ENCODE measurements around the gene SIN3B. TPM values are rescaled to one million over a fixed set of nuclear protein-coding genes. Genes with fewer than 3 reads are reported as not detected.

The SIN3B gene
- total RNA-seq, 2 experiments from 2014 or later, result 27.6 to 28.5 TPM

DNA sequence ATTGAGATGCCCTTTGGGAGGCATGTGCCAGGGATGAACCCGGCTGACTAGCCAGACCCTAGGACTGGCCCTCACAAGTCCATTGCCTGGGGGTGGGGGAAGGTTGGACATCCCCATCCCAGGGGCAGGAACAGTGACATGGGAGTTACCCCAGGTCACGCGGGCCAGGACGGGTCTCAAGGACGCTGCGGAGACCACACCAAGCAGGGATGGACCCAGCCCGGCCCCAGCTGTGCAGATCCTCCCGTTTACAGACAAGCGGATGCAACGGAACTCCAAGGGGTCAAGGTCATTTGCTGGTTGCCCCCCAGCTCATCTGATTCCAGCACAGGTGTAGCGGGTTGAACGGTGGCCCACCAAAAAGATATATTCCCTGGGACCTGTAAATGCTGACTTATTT lies 79.6 kb downstream of the SIN3B start:
- ATAC-seq (no peak), DNase-seq (no peak)
- Mint-ChIP-seq H3K36me3 (ENCODE audit: low read depth) (no peaks in the 10 kb centered on the region), H3K27me3 (no peaks in the 10 kb centered on the region), H3K9me3 (ENCODE audit: low read depth) (peaks cover 14% of the 10 kb centered on the region), H3K4me3 (no peak overlapping the region), H3K4me1 (no peaks in the 10 kb centered on the region), H3K27ac (no peak overlapping the region)
- intact Hi-C loops (cut with DNase I, micrococcal nuclease), result loop anchor here in 1 of 2 experiments (10.0 kb wide), 1 partner anchor 134 kb away; no protein-coding TSS in a partner anchor
- POLR2A ChIA-PET, result no interaction called here
- CTCF ChIA-PET, result interaction anchor here (0.6 to 1.0 kb wide), 2 partner anchors 136 to 146 kb away, joined by 3 read pairs; no protein-coding TSS in a partner anchor

DNA sequence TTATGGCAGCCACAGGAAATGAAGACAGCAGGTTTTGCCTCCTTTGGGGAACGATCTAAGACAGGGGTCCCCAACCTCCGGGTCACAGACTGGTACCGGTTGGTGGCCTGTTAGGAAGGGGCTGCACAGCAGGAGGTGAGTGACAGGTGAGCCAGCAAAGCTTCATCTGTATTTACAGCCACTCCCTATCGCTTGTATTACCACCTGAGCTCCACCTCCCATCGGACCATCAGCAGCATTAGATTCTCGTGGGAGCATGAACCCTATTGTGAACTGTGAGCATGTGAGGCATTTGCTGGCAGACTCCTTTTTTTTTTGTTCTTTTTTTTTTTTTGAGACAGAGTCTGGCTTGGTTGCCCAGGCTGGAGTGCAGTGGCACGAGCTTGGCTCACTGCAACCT lies 81.8 kb downstream of the SIN3B start:
- intact Hi-C loops (cut with DNase I, micrococcal nuclease), result no loop called here
- H3K27me3 Mint-ChIP-seq, result no peaks in the 10 kb centered on the region
- no peak overlapping the region for H3K4me3 Mint-ChIP-seq
- H3K36me3 Mint-ChIP-seq (ENCODE audit: low read depth), result no peaks in the 10 kb centered on the region
- H3K9me3 Mint-ChIP-seq (ENCODE audit: low read depth), result peaks cover 16% of the 10 kb centered on the region
- DNase-seq (no peak), ATAC-seq (no peak)
- H3K4me1 Mint-ChIP-seq, result no peaks in the 10 kb centered on the region
- ChIA-PET CTCF (interaction anchor here (0.5 to 0.6 kb wide), 2 partner anchors 207 to 459 kb away, joined by 3 read pairs; no protein-coding TSS in a partner anchor), POLR2A (no interaction called here)
- H3K27ac Mint-ChIP-seq, result no peak overlapping the region

DNA sequence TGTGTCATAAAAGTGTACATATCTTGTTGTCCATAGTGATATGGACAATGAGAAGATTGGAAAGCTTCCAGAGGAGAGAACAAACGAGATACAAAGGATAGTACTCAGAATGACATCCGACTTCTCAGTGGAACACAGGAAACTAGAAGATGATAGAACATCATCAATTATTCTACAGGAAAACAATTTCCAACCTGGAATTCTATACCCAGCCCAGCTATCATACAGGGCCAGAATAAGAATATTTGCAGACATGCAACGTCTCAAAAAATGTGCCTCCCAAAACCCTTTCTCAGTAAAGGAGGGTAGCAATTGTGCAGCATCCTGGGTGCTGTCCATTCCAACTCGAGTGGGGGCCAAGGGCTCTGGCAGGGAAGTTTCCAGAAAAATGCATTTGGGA lies 83.6 kb downstream of the SIN3B start:
- peaks cover 6% of the 10 kb centered on the region for H3K27me3 Mint-ChIP-seq
- intact Hi-C loops (cut with DNase I, micrococcal nuclease), result no loop called here
- no peak for ATAC-seq
- POLR2A ChIA-PET, result no interaction called here
- H3K4me3 Mint-ChIP-seq, result no peak overlapping the region
- peaks cover 16% of the 10 kb centered on the region for H3K9me3 Mint-ChIP-seq (ENCODE audit: low read depth)
- no peak for DNase-seq
- H3K27ac Mint-ChIP-seq, result no peak overlapping the region
- H3K4me1 Mint-ChIP-seq, result no peaks in the 10 kb centered on the region
- H3K36me3 Mint-ChIP-seq (ENCODE audit: low read depth), result no peaks in the 10 kb centered on the region
- CTCF ChIA-PET, result no interaction called here

DNA sequence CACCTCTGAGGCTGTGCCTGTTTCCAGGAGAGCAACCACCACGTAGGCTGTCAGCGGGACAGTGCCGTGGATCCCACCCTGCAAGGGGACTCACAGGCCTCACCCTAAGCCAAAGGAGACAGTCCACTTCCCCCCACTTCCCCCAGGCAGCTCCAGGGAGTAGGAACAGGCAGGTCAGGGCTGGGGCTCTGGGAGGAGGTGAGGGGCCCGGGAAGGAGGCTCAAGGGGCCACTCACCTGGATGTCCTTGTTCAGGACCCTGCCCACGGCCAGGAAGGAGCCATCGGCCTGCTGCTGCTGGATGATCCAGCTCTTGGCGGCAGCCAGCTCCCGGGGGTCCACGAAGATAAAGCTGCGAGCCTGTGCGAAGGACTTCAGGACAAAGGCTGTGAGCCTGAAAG lies 85.2 kb downstream of the SIN3B start:
- H3K27me3 Mint-ChIP-seq, result peaks cover 8% of the 10 kb centered on the region
- ATAC-seq (no peak), DNase-seq (no peak)
- H3K9me3 Mint-ChIP-seq (ENCODE audit: low read depth), result peaks cover 17% of the 10 kb centered on the region
- H3K4me3 Mint-ChIP-seq, result no peak overlapping the region
- CTCF ChIA-PET, result no interaction called here
- H3K27ac Mint-ChIP-seq, result no peak overlapping the region
- H3K36me3 Mint-ChIP-seq (ENCODE audit: low read depth), result no peaks in the 10 kb centered on the region
- H3K4me1 Mint-ChIP-seq, result no peaks in the 10 kb centered on the region
- POLR2A ChIA-PET, result interaction anchor here (0.5 to 0.8 kb wide), 2 partner anchors 10 to 11 kb away, joined by 3 to 4 read pairs; no protein-coding TSS in a partner anchor
- intact Hi-C loops (cut with DNase I, micrococcal nuclease), result no loop called here

DNA sequence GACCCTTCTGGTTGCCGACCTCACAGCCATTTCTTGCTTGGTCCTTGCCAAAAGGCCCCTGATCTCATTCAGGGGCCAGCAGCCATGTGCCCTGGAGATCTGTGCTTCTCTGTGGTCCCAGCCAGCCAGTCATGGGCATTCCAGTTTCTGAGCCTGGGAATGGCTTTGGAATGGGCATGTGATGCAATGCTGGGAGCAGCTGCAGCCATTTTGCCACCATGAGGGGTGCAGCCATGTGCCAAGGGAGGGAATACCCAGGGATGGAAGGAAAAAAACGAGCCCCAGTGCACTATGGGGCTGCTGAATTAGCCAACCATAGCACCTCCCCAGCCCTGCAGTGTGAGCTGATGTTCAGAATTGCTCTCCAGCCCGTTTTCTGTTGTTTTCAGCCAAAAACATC lies 85.9 kb downstream of the SIN3B start:
- Mint-ChIP-seq H3K4me1 (no peaks in the 10 kb centered on the region), H3K27ac (no peak overlapping the region), H3K27me3 (peaks cover 8% of the 10 kb centered on the region), H3K4me3 (no peak overlapping the region), H3K9me3 (ENCODE audit: low read depth) (peaks cover 17% of the 10 kb centered on the region), H3K36me3 (ENCODE audit: low read depth) (no peaks in the 10 kb centered on the region)
- intact Hi-C loops (cut with DNase I, micrococcal nuclease), result no loop called here
- ATAC-seq (no peak), DNase-seq (no peak)
- CTCF ChIA-PET, result no interaction called here
- POLR2A ChIA-PET, result interaction anchor here (0.8 kb wide), 1 partner anchor 10 kb away, joined by 3 read pairs; no protein-coding TSS in a partner anchor

DNA sequence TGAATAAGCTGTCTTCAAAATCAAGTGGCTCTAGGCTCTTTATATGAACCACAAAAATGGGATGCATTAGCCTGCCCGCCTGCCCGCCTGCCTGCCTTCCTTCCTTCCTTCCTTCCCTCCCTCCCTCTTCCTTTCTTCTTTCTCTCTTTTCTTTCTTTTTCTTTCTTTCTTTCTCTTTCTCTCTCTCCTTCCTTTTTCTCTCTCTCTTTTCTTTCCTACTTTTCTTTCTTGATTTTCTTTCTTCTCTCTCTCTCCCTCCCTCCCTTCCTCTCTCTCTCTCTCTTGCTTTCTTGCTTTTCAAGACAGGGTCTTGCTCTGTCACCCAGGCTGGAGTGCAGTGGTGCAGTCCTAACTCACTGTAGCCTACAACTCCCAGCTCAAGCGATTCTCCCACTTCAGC lies 86.5 kb downstream of the SIN3B start:
- Mint-ChIP-seq H3K4me1 (no peaks in the 10 kb centered on the region), H3K27me3 (peaks cover 8% of the 10 kb centered on the region), H3K9me3 (ENCODE audit: low read depth) (peaks cover 17% of the 10 kb centered on the region), H3K4me3 (no peak overlapping the region), H3K36me3 (ENCODE audit: low read depth) (no peaks in the 10 kb centered on the region), H3K27ac (no peak overlapping the region)
- ATAC-seq (no peak), DNase-seq (no peak)
- POLR2A ChIA-PET, result no interaction called here
- CTCF ChIA-PET, result no interaction called here
- intact Hi-C loops (cut with DNase I, micrococcal nuclease), result no loop called here

DNA sequence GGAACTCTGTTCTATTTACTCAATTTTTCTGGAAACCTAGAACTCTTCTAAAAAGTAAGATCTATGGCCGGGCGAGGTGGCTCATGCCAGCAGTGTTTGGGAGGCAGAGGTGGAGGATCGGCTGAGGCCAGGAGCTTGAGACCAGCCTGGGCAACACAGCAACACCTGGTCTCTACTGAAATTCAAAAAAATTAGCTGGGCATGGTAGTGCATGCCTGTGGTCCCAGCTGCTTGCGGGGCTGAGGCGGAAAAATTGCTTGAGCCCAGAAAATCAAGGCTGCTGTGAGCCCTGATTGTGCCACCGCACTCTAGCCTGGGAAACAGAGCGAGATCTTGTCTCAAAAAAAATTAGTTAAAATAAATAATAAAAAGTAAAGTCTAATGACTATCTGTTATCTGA lies 88.2 kb downstream of the SIN3B start:
- Mint-ChIP-seq H3K9me3 (ENCODE audit: low read depth) (peaks cover 17% of the 10 kb centered on the region), H3K36me3 (ENCODE audit: low read depth) (no peaks in the 10 kb centered on the region), H3K4me1 (no peaks in the 10 kb centered on the region), H3K27me3 (peaks cover 8% of the 10 kb centered on the region), H3K4me3 (no peak overlapping the region), H3K27ac (no peak overlapping the region)
- ATAC-seq (no peak), DNase-seq (no peak)
- ChIA-PET POLR2A (no interaction called here), CTCF (no interaction called here)
- intact Hi-C loops (cut with DNase I, micrococcal nuclease), result no loop called here

DNA sequence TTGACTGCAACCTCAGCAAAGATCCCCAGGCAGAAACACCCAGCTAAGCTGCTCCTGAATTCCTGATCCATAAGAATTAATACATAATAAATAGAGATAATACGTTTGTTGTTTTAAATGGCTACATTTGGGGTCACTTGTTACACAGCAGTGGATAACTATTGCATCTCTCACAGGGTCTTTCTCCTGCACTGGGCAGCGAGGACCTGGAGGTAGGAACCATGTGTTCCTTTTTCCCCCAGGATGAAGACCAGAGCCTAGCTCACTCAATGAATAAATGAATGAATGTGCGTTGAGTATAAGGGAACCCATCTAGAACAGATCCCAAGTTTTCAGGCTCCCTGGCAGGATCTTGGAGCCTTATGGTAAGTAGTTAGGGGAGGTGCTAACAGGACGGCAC lies 90.3 kb downstream of the SIN3B start:
- Mint-ChIP-seq H3K9me3 (ENCODE audit: low read depth) (peaks cover 2% of the 10 kb centered on the region), H3K27ac (no peak overlapping the region), H3K36me3 (ENCODE audit: low read depth) (no peaks in the 10 kb centered on the region), H3K27me3 (peaks cover 8% of the 10 kb centered on the region), H3K4me3 (no peak overlapping the region), H3K4me1 (no peaks in the 10 kb centered on the region)
- DNase-seq, result no peak
- intact Hi-C loops (cut with DNase I, micrococcal nuclease), result no loop called here
- ChIA-PET CTCF (no interaction called here), POLR2A (no interaction called here)
- ATAC-seq, result no peak

DNA sequence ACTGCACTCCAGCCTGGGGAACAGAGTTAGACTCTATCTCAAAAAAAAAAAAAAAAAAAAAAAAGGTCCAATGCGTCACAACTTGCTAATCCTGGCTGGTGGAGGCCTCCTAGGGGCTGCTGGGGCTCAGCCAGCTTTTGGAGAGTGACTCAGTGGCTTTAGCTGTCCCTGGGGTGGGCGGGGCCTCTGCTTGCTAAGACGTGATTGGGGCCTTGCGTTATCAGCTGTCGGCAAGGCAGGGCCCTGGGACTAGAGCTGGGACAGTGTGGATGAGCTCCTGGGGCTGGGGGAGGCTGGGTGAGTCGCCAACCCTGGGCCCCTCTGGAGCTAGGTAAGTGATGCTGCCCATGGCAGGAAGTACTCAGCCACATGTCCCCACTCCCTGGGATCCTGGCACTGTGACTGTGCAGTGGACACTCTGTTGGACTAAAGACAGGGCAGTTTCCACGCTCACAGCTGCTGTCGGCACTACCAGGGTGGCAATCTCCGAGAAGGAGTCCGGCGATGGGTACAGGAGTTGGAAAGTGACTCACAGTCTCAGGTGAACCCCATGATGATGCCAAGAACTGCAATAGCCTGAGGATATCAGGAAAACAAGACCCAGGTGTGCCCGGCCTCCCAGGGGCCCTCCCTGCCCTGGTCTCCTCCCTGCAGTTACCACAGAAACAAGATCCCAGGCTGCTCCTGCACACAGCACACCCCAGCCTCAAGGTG lies 91.8 kb downstream of the SIN3B start:
- intact Hi-C loops (cut with DNase I, micrococcal nuclease), result no loop called here
- peaks cover 4% of the 10 kb centered on the region for H3K9me3 Mint-ChIP-seq (ENCODE audit: low read depth)
- no peaks in the 10 kb centered on the region for H3K36me3 Mint-ChIP-seq (ENCODE audit: low read depth)
- no peak overlapping the region for H3K4me3 Mint-ChIP-seq
- H3K4me1 Mint-ChIP-seq, result no peaks in the 10 kb centered on the region
- DNase-seq (peak; percentile 34), ATAC-seq (no peak)
- peaks cover 8% of the 10 kb centered on the region for H3K27me3 Mint-ChIP-seq
- CTCF ChIA-PET, result no interaction called here
- POLR2A ChIA-PET, result no interaction called here
- H3K27ac Mint-ChIP-seq, result no peak overlapping the region

DNA sequence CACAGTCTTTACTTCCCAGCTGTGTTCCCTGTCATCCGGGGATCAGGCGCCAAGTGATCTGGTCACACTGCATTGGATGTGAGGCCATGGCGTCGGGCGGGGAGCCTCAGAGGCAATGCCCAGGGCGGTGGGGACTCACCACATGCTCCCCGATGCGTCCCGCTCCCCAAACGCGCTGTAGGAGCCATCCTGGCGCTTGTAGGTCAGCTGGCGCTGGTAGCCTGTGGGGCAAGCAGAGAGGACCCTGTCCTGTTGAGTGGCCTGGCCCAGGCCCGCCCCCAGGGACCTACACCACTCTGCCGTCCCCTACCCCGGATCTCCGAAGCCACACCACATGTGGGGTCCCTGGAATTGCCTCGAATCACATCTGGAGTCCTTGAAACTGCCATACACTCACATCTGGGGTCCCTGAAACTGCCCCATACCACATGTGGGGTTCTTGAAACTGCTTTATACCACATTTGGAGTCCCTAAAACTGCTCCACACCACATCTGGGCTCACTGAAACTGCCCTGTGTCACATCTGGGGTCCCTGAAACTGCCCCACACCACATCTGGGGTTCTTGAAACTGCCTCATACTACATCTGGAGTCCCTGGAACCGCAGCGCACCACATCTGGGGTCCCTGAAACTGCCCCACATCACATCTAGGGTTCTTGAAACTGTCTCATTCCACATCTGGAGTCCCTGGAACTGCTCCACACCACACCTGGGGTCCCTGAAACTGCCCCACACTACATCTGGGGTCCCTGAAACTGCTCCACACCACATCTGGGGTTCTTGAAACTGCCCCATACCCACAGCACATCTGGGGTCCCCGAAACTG lies 92.8 kb downstream of the SIN3B start:
- ChIA-PET CTCF (no interaction called here), POLR2A (no interaction called here)
- Mint-ChIP-seq H3K4me3 (no peak overlapping the region), H3K27ac (no peak overlapping the region), H3K36me3 (ENCODE audit: low read depth) (peaks cover 3% of the 10 kb centered on the region), H3K4me1 (no peaks in the 10 kb centered on the region), H3K27me3 (peaks cover 5% of the 10 kb centered on the region), H3K9me3 (ENCODE audit: low read depth) (peaks cover 7% of the 10 kb centered on the region)
- intact Hi-C loops (cut with DNase I, micrococcal nuclease), result no loop called here
- no peak for ATAC-seq
- DNase-seq, result no peak

DNA sequence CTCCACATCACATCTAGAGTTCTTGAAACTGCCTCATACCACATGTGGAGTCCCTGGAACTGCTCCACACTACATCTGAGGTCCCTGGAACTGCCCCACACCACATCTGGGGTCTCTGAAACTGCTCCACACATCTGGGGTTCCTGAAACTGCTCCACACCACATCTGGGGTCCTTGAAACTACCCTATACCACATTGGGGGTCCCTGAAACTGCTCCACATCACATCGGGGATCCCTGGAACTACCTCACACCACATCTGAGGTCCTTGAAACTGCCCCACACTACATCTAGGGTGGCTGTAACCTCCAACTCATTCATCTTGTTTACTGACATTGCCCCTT lies 93.4 kb downstream of the SIN3B start:
- Mint-ChIP-seq H3K36me3 (ENCODE audit: low read depth) (peaks cover 3% of the 10 kb centered on the region), H3K9me3 (ENCODE audit: low read depth) (peaks cover 7% of the 10 kb centered on the region), H3K27ac (no peak overlapping the region), H3K4me3 (no peak overlapping the region), H3K27me3 (peaks cover 2% of the 10 kb centered on the region), H3K4me1 (no peaks in the 10 kb centered on the region)
- intact Hi-C loops (cut with DNase I, micrococcal nuclease), result no loop called here
- DNase-seq, result no peak
- ATAC-seq, result no peak
- CTCF ChIA-PET, result no interaction called here
- POLR2A ChIA-PET, result no interaction called here

DNA sequence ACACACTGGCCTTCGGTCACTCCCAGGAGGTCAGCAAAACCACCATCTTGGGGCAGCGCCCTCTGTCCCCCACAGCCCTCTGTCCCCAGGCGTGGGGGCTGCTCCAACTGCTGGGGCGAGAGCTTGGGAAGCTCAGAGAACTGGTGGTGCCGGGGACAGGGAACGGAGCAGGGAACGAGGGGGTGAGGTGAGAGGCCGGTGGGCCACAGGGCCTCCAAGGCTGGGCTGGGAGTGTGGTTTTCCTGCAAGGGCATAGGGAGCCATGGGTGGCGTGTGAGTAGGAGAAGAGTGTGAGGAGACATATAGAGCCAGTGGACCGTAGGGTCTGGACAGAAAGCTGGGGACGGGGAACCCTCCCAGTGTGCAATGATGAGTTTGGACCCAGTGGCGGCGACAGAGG lies 93.8 kb downstream of the SIN3B start:
- H3K4me3 Mint-ChIP-seq, result no peak overlapping the region
- peaks cover 7% of the 10 kb centered on the region for H3K9me3 Mint-ChIP-seq (ENCODE audit: low read depth)
- peaks cover 3% of the 10 kb centered on the region for H3K36me3 Mint-ChIP-seq (ENCODE audit: low read depth)
- DNase-seq, result no peak
- H3K4me1 Mint-ChIP-seq, result no peaks in the 10 kb centered on the region
- H3K27ac Mint-ChIP-seq, result no peak overlapping the region
- no peak for ATAC-seq
- peaks cover 2% of the 10 kb centered on the region for H3K27me3 Mint-ChIP-seq
- intact Hi-C loops (cut with DNase I, micrococcal nuclease), result no loop called here
- POLR2A ChIA-PET, result no interaction called here
- CTCF ChIA-PET, result no interaction called here
